Fibroblast of peridontal ligament (primary cell): Measurements from ENCODE around the gene NBPF15.
"Not testable (repeated sequence)": the region's sequence is repeated elsewhere in the genome, so short reads cannot be mapped to it uniquely, and the experiment has no call there.

Source experiments
- DNase-seq: peaks from one replicate; pipeline ENCODE4 v3.0.0-alpha.2; 2010; ENCODE audit errors: extremely low read depth

The NBPF15 gene, protein sequence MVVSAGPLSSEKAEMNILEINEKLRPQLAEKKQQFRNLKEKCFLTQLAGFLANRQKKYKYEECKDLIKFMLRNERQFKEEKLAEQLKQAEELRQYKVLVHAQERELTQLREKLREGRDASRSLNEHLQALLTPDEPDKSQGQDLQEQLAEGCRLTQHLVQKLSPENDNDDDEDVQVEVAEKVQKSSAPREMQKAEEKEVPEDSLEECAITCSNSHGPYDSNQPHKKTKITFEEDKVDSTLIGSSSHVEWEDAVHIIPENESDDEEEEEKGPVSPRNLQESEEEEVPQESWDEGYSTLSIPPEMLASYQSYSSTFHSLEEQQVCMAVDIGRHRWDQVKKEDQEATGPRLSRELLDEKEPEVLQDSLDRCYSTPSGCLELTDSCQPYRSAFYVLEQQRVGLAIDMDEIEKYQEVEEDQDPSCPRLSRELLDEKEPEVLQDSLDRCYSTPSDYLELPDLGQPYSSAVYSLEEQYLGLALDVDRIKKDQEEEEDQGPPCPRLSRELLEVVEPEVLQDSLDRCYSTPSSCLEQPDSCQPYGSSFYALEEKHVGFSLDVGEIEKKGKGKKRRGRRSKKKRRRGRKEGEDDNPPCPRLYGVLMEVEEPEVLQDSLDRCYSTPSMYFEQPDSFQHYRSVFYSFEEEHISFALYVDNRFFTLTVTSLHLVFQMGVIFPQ

DNA sequence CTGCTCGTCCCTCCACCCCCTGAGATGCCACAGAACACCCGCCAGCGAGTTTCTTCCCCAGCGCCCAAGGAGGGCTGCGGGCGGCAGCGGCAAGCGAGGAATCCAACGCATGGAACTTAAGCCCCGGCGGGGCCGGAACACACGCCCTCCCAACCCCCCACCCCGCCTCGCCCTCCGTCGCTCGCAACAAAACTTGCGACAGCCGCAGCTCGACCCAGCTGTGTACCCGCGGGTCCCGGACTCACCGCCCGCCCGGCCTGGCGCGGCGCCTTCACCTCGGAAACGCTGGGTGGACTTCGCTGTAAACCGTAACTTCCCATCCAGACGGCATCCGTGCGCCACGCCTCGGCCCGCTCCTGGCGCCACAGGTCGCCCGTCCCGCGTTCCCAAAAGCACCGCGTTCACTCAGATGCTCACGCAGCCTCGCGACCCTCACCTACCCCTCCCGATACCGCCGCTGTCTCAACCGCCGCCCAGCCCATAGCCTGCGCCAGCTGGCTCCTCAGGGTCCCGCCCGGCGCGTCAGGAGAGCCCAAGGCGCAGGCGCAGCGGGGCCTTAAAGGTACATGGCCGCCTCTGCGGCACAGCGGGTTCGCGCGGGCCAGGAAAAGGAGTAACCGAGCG, at the start of gene NBPF15:
NBPF15 (minus strand) TSS at position 534 of the 624 bp plus-strand sequence. CDS start 21,666 bp downstream, outside the sequence.
- peak; percentile 34 for DNase-seq

DNA sequence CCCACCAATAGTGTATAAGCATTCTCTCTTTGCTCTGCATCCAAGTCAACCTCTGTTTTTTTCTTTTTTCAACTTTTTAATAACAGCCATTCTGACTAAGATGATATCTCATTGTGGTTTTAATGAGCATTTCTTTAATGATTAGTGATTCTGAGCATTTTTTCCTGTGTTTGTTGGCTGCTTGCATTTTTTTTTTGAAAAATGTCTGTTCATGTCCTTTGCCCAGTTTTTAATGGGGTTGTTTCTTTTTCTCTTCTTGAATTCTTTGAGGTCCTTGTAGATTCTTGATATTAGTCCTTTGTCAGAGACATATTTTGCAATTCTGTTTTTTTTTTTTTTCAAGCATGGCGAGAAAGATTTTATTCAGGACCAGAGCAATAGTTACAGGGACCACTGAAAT, 35.0 kb upstream of the NBPF15 start:
- not testable (repeated sequence) for DNase-seq

DNA sequence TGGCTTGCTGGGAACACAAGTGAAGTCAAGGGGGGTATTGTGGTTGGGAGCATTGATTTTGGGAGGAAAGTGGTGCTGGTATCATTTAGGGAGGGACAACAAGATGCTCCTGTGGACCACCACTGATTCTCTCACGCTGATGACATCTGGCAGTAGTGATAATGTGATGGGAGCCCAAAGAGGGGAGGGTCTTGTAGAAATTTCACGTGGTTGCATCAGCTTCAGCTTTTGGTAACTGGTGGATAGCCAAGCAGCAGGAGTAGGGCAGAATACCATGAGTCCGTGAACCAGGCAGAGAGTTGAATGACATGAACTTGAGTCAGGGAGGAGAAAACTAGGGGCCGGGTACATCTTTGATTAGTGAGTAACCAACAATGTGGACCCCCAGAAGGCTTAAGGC, 32.7 kb upstream of the NBPF15 start:
- DNase-seq, result not testable (repeated sequence)

DNA sequence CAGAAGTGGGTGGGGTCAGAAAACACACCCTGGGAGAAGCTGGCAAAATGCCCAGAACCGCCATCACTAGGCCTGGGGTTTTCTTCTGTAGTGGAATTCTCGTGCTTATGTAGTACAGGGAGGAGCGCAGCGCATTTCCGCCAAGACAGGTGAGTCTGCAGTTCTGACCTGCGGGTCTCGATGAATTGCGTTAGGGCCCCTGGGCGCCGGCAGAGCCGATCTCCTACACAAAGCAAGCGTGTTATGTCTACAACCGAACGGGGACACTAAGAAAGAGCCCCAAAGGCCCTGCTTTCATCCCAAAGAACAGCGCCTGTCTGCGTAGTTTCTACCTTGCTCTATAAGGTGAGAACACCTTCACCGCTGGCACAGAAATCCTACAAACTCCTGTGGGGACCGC, 28.9 kb upstream of the NBPF15 start:
- not testable (repeated sequence) for DNase-seq

DNA sequence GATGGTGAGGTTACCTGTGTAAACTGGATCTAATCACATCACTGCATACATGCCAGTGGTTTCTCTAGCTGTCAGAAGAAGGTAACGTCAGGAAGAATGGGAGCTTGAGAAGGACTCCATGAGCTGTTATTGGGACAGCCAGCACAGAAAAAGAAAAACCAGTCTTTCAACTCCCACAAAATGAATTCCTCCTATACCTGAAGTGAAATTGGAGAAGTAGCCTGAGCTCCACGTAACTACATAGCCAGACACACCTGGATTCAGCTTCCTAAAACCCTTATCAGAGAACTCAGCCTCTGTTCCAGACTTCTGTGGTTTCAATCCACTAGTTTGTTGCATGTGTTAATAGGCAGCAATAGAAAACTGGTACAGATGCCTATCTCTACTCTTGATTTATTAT, 25.5 kb upstream of the NBPF15 start:
- not testable (repeated sequence) for DNase-seq

DNA sequence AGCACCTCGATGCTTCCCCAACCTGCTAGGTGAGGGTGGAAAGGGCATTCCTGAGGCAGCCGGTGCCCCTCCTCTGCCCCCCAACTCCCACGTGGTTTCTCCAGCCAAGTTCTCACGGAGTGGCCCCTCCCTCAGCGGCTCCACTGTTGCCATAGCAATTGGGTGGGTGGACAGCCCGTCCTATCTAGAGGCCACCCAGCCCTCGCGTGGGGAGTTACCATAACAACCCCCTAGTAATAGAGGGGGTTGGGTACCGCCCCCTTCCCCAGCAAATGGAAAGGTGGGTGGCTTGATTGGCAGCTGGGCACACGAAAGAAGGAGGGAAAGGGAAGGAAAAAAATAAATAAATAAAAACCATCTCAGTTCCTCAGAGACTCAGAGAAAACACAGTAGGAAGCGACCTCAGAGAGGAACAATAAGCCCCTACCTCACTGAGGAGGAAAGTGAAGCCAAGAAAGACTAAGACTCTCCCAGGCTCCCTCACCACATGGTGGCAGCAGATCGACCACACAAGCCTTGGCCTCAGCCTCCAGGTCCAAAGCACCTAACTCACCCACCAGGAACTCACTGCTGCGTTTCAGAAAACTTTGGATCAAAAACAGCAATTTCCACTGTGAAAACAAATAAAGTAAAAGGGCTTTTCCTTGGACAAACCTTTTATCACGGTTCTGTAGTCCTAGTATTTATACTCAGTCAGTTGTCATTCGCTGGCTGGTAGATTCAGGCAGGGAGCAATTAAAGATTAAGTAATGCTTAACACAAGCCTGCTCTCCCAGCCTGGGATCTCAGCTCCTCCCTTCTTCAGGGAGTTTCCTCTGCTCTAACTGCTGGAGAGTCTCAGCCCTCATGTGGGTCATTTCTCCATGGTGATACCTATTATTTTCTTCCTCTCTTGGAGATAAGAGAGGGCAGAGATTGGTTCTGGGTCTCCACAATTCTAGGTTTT, 23.9 kb upstream of the NBPF15 start:
- not testable (repeated sequence) for DNase-seq

DNA sequence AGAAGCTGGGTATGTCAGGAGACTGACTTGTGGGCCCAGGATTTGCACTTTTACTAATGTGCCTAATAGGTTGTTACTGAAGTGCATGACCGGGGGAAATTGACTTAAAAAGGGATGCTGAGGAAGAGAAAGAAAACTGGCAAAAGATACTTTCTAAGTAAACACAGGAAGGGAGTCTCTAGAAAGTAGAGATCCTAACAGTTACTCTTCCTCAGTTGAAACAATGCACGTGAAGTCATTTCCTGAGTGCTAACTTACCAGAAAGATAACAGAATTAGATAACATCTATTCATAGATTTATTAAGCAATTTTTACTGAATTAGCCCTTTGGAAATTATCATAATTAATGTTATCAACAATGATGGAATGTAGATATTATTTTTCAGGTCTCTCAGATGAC, 12.4 kb upstream of the NBPF15 start:
- not testable (repeated sequence) for DNase-seq

DNA sequence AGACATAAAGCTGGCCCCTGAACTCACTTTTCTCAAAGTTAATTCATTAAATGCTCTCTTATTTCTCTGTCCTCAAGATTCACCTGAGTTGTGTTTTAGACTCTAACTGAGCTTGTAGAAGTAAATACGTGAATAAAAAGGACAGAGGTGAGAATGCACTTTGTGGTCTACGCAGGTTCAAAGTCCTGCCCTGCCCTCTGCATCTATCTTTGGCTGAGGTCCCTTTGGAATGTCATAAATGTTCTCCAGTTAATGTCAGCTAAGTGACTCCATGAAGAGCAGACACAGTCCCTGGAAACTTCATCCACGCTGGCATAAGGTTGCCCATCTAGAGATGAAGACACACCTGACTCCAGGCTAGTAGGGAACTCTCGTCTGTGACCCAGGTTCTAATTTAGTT, 10.0 kb upstream of the NBPF15 start:
- DNase-seq, result not testable (repeated sequence)

DNA sequence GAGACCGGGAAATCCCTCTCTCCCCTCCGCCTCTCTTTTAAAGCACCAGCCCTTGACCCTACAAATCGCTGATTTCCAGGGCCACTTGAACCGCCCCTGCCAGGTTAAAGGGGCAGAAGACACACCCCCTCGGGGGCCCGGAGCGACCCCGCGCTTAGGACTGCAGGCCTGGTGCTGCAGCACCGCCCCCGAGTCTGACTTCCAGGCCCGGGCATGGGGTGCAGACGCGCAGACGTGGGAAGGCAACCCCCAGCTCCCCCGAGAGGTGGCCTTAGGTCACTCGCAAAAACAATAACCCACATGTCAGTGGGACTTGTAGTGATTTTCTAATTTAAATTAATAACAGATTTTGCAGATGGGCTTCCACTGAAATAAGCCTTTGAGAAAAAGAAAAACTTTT, 309 bp upstream of the NBPF15 start:
- not testable (repeated sequence) for DNase-seq

DNA sequence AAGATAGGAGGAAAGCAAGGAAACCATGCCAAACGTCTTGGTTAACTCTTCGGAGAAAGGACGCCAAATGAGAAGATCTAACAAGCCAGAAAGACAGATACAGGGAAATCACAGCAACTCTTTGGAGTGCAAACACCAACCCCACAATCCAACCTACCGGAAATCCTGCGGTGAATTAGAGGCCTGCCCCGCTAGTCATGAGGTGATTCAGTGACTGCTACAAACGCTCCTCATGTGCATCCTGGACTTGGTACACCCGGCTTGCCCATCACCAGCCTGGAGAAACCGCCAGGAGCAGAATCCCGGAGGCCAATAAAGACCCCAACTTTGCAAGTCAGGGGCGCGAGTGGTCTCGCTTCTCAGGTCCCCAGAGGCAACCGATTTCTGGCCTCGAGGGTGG, 783 bp downstream of the NBPF15 start:
- not testable (repeated sequence) for DNase-seq

DNA sequence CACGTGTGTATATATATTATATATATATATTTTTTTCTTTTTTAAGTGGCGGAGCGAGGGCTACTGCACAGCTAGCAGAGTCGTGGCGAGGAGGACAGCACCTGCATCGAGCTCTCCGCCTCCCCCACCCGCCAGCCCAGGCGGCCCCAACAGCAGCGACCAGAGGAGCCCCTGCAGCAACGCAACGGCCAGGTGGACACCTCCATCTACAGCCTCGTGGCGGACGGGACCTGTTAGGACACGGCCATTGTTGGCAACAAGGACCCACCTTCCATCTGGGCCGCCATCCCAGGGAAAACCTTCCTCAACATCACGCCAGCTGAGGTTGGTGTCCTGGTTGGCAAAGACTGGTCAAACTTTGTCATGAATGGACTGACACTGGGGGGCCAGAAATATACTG, 19.1 kb downstream of the NBPF15 start:
- DNase-seq, result not testable (repeated sequence)

DNA sequence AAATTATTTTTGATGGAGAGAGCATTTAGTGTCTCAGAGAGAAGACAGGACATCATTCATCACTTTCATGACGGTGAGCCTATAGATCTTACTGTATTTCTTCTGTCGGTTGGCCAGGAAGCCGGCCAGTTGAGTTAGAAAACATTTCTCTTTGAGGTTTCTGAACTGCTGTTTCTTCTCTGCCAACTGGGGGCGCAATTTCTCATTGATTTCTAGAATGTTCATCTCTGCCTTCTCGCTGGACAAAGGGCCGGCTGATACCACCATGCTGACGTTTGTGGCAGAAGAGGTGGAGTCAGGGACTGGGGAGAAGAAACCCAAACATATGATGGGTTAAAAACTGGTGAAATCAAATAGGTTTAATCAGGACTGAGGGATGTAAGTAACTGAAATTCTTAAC, 21.7 kb downstream of the NBPF15 start:
- DNase-seq, result not testable (repeated sequence)

DNA sequence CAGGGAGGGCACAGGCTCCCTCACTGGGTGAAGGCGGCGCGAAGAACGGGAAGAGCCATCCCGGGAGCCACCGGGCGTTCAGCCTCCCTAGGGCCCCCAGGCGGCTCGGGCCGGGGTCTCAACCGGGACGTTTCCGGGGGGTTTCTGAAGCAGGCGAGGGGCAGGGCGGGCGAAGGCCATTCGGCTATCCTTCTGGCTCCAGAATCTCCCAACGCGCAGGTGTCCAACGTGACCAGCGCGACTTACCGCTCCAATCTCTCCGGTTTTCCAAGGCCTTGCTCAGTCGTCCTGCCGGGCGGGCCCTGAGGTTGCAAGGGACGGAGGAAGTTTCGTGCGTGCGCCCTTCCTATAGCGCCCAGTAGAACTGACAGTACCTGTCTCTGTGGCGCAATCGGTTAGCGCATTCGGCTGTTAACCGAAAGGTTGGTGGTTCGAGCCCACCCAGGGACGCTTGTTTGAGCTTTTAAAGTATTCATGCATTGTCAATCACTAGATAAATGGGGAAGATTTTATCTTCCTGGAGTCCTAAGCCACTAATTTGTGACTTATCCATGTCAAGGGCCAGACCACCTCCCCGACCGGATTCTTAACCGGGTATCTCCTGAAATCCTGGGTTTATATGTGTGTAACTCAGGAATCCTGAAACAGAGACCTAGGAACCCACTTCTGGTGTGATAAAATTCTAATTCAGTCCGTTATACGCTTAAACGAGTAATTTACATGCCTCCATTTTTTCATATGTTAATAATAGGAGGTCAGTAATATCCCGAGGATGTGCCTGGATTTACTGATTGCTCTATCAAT, 42.4 kb downstream of the NBPF15 start:
- DNase-seq, result peak; percentile 54

DNA sequence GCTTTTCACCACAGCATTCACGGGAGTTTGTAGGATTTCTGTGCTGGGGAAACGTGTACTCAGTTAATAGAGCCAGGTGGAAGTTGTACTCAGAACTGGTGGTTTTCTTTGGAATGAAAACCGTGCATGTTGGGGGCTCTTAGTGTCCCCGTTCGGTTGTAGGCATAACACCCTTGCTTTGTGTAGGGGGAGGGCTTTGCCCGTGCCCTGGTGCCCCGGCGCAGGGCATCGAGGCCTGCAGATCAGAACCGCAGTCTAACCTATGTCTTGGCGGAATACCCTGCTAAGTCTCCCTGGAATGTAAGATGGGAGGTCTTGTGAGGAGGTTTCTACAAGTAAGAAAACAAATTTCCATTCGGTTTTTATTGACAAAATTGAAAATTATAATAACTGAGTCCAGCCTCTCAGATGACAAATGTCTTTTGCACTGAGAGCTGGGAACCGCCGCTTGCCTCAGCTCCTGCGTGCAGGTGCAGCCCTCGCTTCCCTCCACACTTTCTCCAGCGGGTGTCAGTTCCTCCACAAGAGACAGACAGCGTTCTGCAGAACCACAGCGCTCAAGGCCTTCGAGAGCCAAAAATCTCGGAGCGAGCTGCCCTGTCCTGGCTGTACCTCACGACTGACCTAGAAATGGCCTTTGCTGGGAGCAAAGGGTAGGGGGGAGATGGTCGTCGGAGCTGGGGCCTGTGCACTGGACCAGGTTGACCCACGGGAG, 47.9 kb downstream of the NBPF15 start:
- DNase-seq, result not testable (repeated sequence)

DNA sequence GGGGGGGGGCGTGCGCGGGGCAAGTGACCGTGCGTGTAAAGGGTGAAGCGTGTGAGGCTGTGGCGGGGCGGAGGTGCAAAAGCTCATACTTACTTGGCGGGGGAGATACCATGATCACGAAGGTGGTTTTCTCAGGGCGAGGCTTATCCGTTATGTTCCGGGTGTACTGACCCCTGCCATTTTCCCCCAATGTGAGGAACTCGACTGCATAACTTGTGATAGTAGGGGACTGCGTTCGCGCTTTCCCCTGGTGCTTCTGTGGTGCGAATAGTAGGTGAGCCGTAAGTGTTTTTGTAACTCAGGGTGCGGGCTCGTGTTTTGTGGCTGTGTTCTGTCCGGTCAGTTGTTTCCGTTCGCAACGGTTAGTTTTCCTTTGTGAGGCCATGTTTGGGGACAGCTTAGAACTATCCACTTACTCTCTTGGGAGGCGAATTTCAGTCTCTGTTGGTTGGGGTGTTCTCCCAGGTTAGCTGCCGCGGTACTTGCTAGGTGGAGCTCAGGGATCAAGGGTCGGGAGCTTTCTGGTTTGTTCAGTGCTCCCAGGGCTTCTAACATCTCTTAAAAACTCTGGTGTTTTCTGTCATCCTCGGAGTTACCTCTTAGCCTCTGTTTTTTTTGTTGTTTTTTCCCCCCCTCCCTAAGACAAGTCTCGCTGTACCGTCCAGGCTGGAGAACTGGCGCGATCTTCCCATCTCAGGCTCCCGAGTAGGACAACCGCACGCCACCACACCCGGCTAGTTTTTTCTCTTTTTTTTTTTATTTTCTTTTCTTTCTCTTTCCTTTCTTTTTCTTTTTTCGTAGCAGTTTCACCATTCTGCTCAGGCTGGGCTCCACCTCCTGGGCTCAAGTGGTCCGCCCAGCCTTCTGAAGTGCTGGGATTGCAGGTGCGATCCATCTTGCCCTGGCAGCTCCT, 48.7 kb downstream of the NBPF15 start:
- DNase-seq, result peak; percentile 92

DNA sequence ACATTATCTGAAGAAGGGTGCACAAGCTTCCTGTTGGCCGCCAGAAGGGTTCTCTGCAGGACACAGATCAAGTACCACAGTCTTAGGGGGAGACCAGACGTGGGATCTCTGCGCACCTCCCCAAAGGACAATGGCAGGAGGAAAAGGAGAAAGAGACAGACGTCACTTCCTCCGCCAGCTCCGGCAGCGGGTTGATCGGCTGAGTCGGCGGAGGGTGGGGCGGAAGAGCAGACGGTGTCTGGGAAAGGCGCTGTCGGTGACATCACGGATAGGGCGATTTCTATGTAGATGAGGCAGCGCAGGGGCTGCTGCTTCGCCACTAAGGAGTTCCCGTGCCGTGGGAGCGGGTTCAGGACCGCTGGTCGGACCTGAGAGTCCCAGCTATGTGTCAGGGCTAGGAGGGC, 49.4 kb downstream of the NBPF15 start:
- DNase-seq, result peak; percentile 61

DNA sequence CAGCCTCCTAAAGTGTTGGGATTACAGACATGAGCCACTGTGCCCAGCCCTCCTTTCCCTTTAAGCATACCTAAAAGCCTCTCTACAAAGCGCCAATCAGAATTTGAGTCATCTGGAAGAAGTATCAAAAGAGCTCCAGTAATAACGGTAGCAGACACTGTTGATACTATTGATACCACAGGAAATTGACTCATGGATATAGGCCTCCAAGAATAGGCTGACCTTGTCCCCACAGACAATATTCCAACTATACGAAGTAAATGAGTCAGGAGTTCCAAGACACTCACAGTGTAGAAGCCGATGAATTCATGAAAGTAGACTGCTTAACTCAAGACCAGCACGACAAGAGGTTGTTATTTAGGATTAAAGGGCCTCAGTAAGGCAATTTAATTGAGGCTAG, 58.7 kb downstream of the NBPF15 start:
- not testable (repeated sequence) for DNase-seq

DNA sequence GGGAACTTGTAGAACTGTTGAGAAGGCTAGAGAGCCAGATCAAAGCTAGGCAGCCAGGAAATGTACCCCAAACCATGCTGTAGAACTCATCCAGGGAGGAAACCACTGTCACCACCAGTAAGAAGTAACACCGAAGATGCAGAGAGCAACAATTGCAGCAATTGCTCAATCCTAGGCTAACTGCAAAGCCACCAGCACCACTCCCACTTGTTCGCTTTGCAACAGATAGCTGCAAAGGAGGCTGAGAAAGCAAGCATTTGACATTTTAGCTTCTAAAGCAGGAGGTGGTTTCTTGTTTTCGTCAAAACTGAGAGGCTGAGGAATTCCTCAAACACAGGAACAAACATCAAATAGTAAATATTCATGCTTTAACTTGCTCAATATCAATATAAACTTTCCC, 89.8 kb downstream of the NBPF15 start:
- DNase-seq, result not testable (repeated sequence)
